Endothelial cell (in vitro differentiated cells): ENCODE results near the gene RRP15. TPM values are rescaled to one million over a fixed set of nuclear protein-coding genes. Genes with fewer than 3 reads are reported as not detected.
"Not testable (repeated sequence)": the region's sequence is repeated elsewhere in the genome, so short reads cannot be mapped to it uniquely, and the experiment has no call there.

Source experiments
- DNase-seq: peaks from one replicate; pipeline ENCODE4 v3.0.0; 2021; ENCODE audit warnings: low spot score
- H3K27ac Mint-ChIP-seq: one replicate; pipeline ENCODE4 v1.8.0; 2021; ENCODE audit warnings: mixed read lengths, inconsistent platforms; ENCODE audit not compliant: unreplicated experiment
- H3K27me3 Mint-ChIP-seq: one replicate; pipeline ENCODE4 v1.8.0; 2021; ENCODE audit warnings: mild to moderate bottlenecking, moderate library complexity, mixed read lengths, inconsistent platforms; ENCODE audit not compliant: unreplicated experiment
- H3K36me3 Mint-ChIP-seq: one replicate; pipeline ENCODE4 v1.8.0; 2021; ENCODE audit warnings: mild to moderate bottlenecking, low read depth, mixed read lengths, inconsistent platforms; ENCODE audit not compliant: unreplicated experiment
- H3K4me1 Mint-ChIP-seq: one replicate; pipeline ENCODE4 v1.8.0; 2021; ENCODE audit warnings: mild to moderate bottlenecking, mixed read lengths, inconsistent platforms; ENCODE audit not compliant: unreplicated experiment
- H3K4me3 Mint-ChIP-seq: one replicate; pipeline ENCODE4 v1.8.0; 2021; ENCODE audit warnings: mild to moderate bottlenecking, mixed read lengths, inconsistent platforms; ENCODE audit not compliant: unreplicated experiment
- H3K9me3 Mint-ChIP-seq: one replicate; pipeline ENCODE4 v1.8.0; 2021; ENCODE audit warnings: mixed read lengths, inconsistent platforms; ENCODE audit not compliant: unreplicated experiment
- CTCF ChIP-seq: fragments of 200-600 bp; sonication (generic); IDR thresholded peaks from one replicate; pipeline ENCODE4 v1.5.0; 2021; ENCODE audit warnings: antibody characterized with exemption; ENCODE audit not compliant: unreplicated experiment
- total RNA-seq: library from RNA; stranded (reverse); fragmentation: NEBNext Ultra II Directional; extraction: Animal tissue kit (Norgen Biotek cat#: 25700); gene quantifications from one replicate; pipeline ENCODE4 v1.2.1, GENCODE V29; 2021; ENCODE audit not compliant: unreplicated experiment

Gene RRP15
- total RNA-seq, 1 donor from 2014 or later: 11.7 TPM

DNA sequence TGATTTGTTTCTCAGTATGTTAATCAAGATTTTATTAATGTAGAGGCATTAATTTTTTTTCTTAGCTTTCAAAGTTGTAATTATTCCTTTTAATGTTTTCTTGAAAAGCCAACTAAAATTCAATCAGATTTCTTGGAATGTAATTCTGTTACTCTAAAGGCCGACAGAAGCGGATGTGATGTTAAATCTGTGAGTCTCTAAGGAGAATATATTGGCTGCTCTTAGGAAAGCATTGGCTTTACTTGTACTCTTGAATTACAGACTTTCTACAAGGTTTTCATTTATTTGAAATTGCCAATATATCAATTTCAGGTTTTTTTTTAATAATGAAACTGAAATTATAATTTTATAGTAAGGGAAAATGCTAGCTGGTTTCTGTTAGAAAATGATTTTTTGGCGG, 29.2 kb downstream of the RRP15 start:
- TF ChIP-seq CTCF: no peak
- Mint-ChIP-seq H3K27me3 (no peaks in the 10 kb centered on the region), H3K27ac (no peak overlapping the region), H3K36me3 (no peaks in the 10 kb centered on the region), H3K4me1 (peaks cover 11% of the 10 kb centered on the region), H3K4me3 (no peak overlapping the region), H3K9me3 (no peaks in the 10 kb centered on the region)
- no peak for DNase-seq

- no peak overlapping the region for H3K27ac Mint-ChIP-seq
- H3K9me3 Mint-ChIP-seq: no peaks in the 10 kb centered on the region
- no peak overlapping the region for H3K4me3 Mint-ChIP-seq
- no peak for DNase-seq
- H3K4me1 Mint-ChIP-seq: peaks cover 11% of the 10 kb centered on the region
- no peak for TF ChIP-seq CTCF
- H3K27me3 Mint-ChIP-seq: no peaks in the 10 kb centered on the region
- H3K36me3 Mint-ChIP-seq: no peaks in the 10 kb centered on the region
These were observed 30.5 kb downstream of the RRP15 start for GRCh38 chr1:218315638-218316037.

DNA sequence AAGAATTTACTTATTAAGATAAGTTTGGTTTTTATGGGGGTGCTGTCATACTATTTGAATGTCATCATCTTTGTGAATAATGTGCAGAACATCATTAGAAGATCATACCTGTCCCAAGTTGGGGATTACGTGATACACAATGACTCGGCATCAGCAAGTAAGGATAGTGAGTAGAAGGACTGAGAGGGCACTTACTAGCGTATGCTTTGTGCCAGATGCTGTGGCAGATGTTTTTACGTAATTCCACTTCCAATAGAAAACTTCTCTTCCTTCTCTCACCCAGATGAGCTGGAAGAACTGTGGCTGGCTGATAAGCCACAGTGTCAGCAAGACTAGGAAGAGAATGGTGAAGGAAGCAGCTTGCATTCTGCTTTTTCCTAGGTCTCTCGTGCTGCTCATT, 32.0 kb downstream of the RRP15 start:
- no peak overlapping the region for H3K4me3 Mint-ChIP-seq
- H3K36me3 Mint-ChIP-seq: no peaks in the 10 kb centered on the region
- H3K27ac Mint-ChIP-seq: no peak overlapping the region
- H3K27me3 Mint-ChIP-seq: no peaks in the 10 kb centered on the region
- DNase-seq: no peak
- no peak for TF ChIP-seq CTCF
- H3K4me1 Mint-ChIP-seq: peaks cover 11% of the 10 kb centered on the region
- H3K9me3 Mint-ChIP-seq: no peaks in the 10 kb centered on the region

DNA sequence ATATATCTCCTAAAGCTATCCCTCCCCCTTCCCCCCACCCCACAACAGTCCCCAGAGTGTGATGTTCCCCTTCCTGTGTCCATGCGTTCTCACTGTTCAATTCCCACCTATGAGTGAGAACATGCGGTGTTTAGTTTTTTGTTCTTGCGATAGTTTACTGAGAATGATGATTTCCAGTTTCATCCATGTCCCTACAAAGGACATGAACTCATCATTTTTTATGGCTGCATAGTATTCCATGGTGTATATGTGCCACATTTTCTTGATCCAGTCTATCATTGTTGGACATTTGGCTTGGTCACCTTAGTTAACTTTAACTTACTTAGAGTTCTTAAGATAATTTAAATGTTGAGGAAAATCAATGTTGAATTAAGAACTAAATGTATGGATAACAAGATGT, 35.1 kb downstream of the RRP15 start:
- DNase-seq, H3K27ac Mint-ChIP-seq, H3K4me3 Mint-ChIP-seq, H3K36me3 Mint-ChIP-seq, H3K9me3 Mint-ChIP-seq, H3K4me1 Mint-ChIP-seq, H3K27me3 Mint-ChIP-seq: not testable (repeated sequence)

DNA sequence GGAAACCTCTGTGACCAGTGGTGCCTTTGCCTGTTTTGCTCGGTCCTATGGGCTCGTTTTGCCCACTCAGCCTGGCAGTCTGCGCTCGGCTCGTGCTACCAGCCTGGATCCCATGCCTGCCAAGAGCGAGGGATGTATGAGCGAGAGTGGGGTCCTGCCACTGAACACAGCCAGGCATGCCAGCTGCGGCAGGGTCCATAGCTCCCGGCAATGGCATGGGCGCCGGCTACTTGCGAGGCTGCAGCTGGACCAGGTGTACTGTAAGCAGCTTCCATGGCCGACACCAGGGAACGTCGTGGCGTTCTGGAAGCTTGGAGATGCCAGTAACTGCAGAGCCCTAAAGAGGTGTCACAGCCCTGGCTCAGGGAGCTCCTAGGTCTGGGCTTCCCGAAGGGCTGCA, 37.7 kb downstream of the RRP15 start:
- no peak for DNase-seq
- Mint-ChIP-seq H3K9me3 (no peaks in the 10 kb centered on the region), H3K4me1 (peaks cover 1% of the 10 kb centered on the region), H3K4me3 (no peak overlapping the region), H3K36me3 (peaks cover 3% of the 10 kb centered on the region), H3K27me3 (peaks cover 1% of the 10 kb centered on the region), H3K27ac (no peak overlapping the region)
- no peak for TF ChIP-seq CTCF
